NCI-H2171 treated with DMSO at 0.1 percent for 48 hours (cell line): Measurements from ENCODE around the gene TM4SF18.

Experiments
- DNase-seq: peaks from one replicate; lab custom pipeline; 2025; lab: John Stamatoyannopoulos, UW

The TM4SF18 gene

DNA sequence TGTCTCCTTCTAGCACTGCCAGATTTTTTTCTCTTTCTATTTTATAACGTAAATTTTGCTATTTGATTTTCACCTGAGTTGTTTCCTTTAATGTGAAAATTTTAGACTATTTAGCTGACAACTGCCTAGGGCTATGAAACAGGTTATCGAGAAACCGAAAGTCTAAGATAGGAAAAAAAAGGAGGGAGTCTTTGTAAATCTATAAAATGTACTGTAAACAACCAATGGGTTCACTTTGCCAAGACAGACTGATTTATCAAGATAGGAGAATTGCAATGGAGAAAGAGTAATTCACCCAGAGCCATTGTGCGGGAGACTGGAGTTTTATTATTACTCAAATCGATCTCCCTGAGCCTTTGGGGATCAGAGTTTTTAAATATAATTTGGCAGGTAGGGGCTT lies 50.0 kb downstream of the TM4SF18 start:
- DNase-seq: no peak

DNA sequence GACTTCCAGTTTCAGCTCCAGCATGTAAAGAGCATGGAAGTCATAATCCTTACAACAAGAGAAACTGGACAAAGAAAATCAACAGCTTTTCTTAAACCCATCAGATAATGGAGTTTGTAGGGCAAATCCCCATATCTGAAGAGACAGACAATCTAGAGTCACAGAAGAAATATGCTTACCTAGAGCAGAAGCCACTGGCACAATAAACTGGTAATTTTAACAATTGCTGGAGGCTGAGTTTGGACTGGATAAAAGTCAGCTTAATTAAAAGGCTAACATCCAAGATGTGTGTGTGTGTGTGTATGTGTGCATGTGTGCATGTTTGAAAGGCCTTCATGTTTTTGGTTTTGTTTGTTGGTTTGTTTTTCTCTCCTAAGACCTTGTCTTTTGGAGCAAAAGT lies 50.6 kb downstream of the TM4SF18 start:
- no peak for DNase-seq

DNA sequence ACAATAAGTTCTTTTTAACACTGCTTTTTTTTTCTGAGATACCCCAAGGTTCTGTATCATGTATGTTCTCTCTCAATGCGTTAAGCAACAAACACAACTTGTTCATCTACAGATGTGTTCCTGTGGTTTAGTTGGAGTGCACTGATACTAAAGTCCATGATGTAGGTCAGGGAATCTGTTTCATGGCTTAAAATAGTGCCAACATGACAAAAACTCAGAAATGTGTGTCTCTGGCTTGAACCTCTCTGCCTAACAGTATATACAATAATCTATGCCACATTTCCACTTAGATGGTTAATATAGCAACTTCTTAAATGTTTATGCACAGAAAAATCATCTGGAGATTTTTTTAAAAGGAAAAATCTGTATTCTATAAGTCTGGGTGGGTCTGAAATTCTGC lies 51.1 kb downstream of the TM4SF18 start:
- no peak for DNase-seq

DNA sequence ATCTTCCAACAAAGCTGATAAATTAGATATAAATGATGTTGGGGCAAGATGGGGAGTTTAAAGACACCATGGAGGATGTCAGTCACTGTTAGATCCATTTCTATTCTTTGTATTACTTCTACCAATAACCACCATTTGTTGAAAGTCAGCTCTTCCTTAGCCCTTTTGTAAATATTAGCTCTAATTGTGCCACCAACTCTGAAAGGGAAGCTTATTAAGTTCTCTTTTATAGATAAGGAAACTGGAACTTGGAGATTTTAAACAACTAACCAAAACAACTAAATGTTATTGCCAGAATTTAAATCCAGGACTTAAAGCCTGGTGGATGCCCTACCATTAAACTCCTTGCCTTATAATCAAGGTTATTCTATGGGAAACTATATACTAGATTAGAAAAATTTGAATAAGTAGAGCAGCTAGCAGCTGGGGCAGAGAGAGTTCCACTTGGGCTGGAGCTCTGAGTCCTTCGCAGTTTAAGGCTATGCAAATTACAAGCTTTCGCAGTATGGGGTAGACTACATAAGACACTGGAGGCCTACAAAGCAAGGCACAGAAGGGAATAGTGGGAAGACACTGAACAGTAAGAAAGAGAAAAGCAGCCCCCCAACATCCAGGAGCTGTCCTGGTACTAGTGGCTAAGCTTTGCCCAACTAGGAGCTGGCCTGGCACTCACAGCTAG lies 52.6 kb downstream of the TM4SF18 start:
- no peak for DNase-seq

DNA sequence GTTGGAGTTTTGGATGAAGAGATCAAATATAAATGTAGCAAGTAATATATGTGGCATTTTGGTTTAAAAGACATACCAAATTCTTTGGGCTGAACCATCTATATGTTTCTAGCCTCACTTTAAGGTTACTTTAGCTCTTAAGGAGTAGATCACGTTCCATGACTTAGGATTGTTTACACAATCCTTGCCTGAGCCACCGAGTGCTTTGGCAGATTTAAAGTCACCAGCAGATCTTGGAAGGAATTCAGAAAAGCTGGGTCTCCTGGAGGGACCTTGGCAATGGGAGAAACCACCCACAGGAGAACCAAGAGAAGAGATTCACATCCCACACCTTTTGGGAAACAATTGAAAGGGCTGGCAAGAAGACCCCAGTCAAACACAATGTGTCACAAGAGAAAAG lies 54.5 kb downstream of the TM4SF18 start:
- no peak for DNase-seq

DNA sequence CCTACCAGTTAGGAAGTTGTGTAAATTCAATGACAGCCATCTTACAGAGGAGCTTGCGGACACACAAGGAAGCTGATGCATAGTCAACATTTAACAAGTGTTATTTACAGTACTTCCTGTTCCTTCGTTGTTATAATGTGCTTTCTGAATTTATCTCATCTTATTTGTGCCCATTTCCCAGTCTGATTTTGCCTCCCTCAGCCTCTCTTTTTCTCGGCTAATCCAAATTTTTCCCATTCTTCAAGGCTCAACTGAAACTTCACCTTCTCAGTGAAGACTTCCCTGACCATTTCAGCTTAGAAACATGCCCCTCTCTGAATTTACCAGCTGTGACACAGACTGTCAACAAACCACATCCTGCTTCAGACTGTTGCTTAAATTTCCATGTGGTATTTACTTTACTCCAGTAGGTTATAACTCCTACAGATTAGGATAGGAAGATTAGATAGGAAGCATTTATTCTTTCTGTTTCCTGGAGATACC lies 56.1 kb downstream of the TM4SF18 start:
- DNase-seq: no peak

DNA sequence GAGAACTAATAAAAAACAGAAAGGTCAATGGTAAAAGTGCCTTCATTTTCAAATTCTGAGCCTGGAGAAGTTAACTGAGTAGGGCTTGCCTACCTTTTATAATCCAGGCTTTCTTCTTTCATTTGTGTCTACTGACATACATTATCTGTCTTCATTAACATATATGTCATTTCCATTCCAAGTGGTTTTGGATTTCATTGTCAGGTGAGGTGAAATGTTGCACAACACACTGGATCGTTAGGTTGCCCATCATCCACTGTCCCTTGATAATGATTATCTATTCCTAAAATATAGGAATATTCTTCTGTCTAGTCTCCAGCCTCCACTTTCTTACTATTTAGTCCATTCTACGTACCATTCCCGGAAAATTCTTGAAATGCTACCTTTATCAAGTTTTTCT lies 56.8 kb downstream of the TM4SF18 start:
- no peak for DNase-seq

DNA sequence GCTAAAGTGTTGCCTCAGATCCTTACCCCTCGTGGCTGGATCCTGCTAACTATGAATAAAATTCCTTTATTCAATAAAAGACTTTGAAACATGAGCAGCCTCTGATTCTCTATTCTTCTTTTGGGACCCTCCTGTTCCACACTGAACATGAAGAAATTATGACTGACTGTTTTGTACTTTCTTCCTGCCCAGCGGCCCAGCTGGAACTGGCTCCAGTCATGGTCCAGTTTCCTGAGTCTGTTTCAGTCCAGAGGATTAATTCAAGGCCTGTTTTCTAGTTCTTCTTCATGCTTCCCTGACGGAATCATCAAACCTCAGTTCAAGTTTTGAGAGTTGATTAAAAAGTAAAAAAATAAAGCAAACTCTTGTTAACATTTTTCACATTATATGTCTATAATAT lies 59.2 kb downstream of the TM4SF18 start:
- no peak for DNase-seq

DNA sequence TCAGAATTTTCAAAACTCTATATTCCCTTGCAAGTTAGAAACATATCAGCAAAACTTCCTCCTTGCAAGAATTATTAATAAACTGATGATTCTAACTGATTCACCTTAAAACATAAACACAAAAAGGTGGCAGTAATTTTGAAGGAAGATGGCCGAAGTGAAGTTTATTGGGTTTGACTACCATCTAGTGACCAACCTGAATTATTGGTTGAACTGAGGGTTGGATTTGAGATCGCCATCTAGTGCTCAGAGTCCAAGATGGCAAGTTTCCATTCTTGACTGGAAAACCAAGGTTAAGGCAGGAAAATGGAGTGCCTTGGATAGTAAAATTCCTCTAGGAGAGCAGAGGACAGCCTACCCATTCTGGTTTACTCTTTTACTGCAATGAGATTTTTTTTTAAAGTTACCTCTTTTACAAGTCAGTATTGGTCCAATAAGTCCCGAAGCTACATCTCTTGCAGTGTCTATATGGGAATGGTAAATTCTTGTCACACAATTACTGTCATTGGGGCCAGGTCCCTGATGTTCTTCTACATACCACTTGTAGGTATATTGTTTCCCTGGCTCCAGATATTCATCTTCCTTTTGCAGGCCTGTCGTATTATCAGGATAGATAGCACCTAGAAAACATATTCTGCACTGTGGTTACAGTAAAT lies 60.2 kb downstream of the TM4SF18 start:
- peak; percentile 72 for DNase-seq

DNA sequence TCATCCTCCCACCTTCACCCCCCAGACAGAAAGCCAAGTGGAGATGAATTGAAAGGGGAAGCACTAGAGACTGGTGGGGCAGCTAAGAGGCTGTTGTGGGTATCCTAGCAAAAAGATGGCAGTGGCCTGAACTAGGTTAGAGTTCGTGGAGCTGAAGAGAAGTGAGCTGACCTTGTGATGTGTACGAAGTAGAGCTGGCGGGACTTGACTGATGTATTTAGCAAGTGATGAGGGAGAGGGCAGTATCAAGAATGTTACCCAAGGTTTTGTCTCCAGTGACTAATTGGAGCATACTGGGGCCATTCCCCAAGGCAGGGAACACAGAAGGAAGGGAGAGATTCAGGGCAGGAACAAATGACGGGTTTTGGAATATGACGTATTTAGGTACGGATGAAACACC lies 61.8 kb downstream of the TM4SF18 start:
- DNase-seq: no peak

DNA sequence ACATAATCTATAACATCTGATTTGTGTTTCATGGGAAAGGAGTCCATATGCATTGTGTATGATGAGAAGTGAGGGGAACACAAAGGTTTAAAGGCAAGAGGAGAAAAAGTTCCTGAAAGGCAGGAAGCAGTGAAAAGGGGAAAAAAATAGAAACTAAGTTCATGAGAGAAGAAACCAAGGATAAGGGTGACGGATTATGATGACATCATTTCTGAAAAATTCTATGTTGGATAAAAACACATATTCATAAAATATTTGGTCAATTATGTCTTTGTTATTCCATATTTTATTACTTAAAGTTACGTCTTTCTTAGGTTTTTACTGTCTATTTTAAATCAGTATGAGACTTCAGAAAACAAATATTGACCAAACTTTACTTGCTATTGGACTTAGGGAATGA lies 63.3 kb downstream of the TM4SF18 start:
- no peak for DNase-seq

DNA sequence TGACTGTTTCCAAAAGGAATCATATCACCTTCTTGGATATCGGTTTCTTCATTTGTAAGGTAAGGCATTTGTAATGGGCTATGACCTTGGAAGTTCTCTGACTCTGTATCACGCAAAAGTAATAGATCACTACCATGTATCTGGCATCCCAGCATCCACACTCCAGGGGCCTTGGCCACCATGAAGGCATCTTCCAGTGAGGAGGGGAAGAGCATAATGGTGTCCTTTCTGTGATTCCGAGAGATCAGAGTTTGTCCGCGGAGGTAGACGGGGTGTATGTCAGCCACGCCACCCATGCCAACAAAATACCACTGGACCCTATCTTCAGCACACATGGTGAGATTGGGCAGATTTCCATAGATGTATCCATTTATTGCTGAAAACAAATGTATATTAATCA lies 63.7 kb downstream of the TM4SF18 start:
- no peak for DNase-seq
